NT2/D1 (cell line): Measurements from ENCODE around the gene VRK3.

Experiments
- YY1 ChIP-seq: IDR thresholded peaks from 2 replicates; pipeline ENCODE4 v1.6.1; 2011; ENCODE audit not compliant: insufficient read length, insufficient read depth
- ZNF274 ChIP-seq: IDR thresholded peaks from 2 replicates; pipeline ENCODE4 v1.6.1; 2011; ENCODE audit warnings: mild to moderate bottlenecking, low read depth, low read length

- no peak for TF ChIP-seq YY1
- TF ChIP-seq ZNF274, result no peak
Observed at GRCh38 chr19:49968279-49968922, 56.8 kb downstream of the VRK3 start.
